GM12878 (cell line): Measurements from ENCODE around the gene B9D2. TPM values are rescaled to one million over a fixed set of nuclear protein-coding genes. Genes with fewer than 3 reads are reported as not detected.
A peak's percentile ranks its signal among the peaks of the same experiment; 100 is the strongest.

Experiments
- ATAC-seq: fragments of 200-7000 bp; cut with Tn5 transposase; 3 replicates; pipeline ENCODE4 v1.9.1; 2020; ENCODE audit warnings: mild to moderate bottlenecking, moderate library complexity
- BruUV-seq: library from RNA; stranded (reverse); fragments of 400-500 nt; replicated peaks from 2 replicates; lab custom pipeline; 2021; lab: Mats Ljungman, UMichigan
- CTCF ChIA-PET: fragments of 300-600 bp; sonication (Branson Sonifier 250); formaldehyde crosslinking; extraction: SDS; loops from one replicate; lab custom pipeline; 2021; ENCODE audit warnings: inconsistent platforms; lab: Yijun Ruan, JAX
- POLR2A ChIA-PET: fragments of 350-600 bp; formaldehyde crosslinking; extraction: SDS; loops from one replicate; lab custom pipeline; 2021; ENCODE audit warnings: inconsistent platforms; lab: Charles Lee
- RAD21 ChIA-PET: fragments of 300-600 bp; sonication (Branson Sonifier 250); formaldehyde crosslinking; loops from one replicate; lab custom pipeline; 2023; ENCODE audit warnings: antibody characterized with exemption; ENCODE audit not compliant: unreplicated experiment; lab: Charles Lee
- SMC1A ChIA-PET: fragments of 300-600 bp; sonication (Branson Sonifier 250); formaldehyde crosslinking; loops from one replicate; lab custom pipeline; 2023; ENCODE audit not compliant: unreplicated experiment, uncharacterized antibody; lab: Charles Lee
- DNase-seq: peaks from one replicate; pipeline ENCODE4 v3.0.0-alpha.2; 2011; ENCODE audit warnings: low read depth, low spot score
- FAIRE-seq: peaks from 3 replicates; lab custom pipeline; 2011; peaks lifted over from hg19 to GRCh38; lab: Jason Lieb, UNC
- H2AFZ ChIP-seq: 2 replicates; pipeline ENCODE4 v1.6.0; 2011; ENCODE audit warnings: low read depth, low read length, control low read depth; ENCODE audit not compliant: control insufficient read depth
- H3K27ac ChIP-seq: 2 replicates; pipeline ENCODE4 v1.5.1; 2011; ENCODE audit warnings: control low read depth; ENCODE audit not compliant: control insufficient read depth, insufficient read depth
- H3K27me3 ChIP-seq, 2 experiments: replicated peaks in 1 of 2; 2 replicates each; pipeline versions ENCODE4 v1.6.0 to v1.6.1; 2011; ENCODE audit warnings: low read length in 1 of 2; ENCODE audit not compliant: control insufficient read depth in 2 of 2, insufficient read depth in 2 of 2
- H3K36me3 ChIP-seq, 2 experiments: 2 replicates each; pipeline ENCODE4 v1.5.1; 2011; ENCODE audit warnings: low read length in 1 of 2; ENCODE audit not compliant: control insufficient read depth in 2 of 2, insufficient read depth in 2 of 2
- H3K4me1 ChIP-seq: 2 replicates; pipeline ENCODE4 v1.6.1; 2011; ENCODE audit warnings: mild to moderate bottlenecking, low read length, moderate library complexity, mixed read lengths; ENCODE audit not compliant: control insufficient read depth, insufficient read depth
- H3K4me2 ChIP-seq: 2 replicates; pipeline ENCODE4 v1.6.0; 2011; ENCODE audit warnings: control low read depth; ENCODE audit not compliant: control insufficient read depth, insufficient read depth
- H3K4me3 ChIP-seq: fragments of 200-600 bp; sonication (generic); 2 replicates; pipeline ENCODE4 v1.5.1; 2016
- H3K79me2 ChIP-seq: 2 replicates; pipeline ENCODE4 v1.6.0; 2011; ENCODE audit warnings: low read length; ENCODE audit not compliant: control insufficient read depth, insufficient read depth
- H3K9ac ChIP-seq: 2 replicates; pipeline ENCODE4 v1.8.0; 2011; ENCODE audit warnings: low read length, control low read depth, mixed read lengths; ENCODE audit not compliant: control insufficient read depth, insufficient read depth
- H3K9me3 ChIP-seq: replicated peaks from 3 replicates; pipeline ENCODE4 v1.5.1; 2011; ENCODE audit warnings: mild to moderate bottlenecking, low read length; ENCODE audit not compliant: control insufficient read depth, insufficient read depth
- H4K20me1 ChIP-seq: 2 replicates; pipeline ENCODE4 v1.6.0; 2011; ENCODE audit not compliant: control insufficient read depth, insufficient read depth
- IKZF2 ChIP-seq, 2 experiments: fragments of 450-650 bp; IDR thresholded peaks; 2 replicates each; pipeline ENCODE4 v1.6.1; 2017; ENCODE audit warnings: mild to moderate bottlenecking in 2 of 2, moderate library complexity in 2 of 2
- SPI1 ChIP-seq: IDR thresholded peaks from 2 replicates; pipeline ENCODE4 v1.6.1; 2011; ENCODE audit warnings: low read depth, mild to moderate bottlenecking, low read length, moderate library complexity, borderline replicate concordance; ENCODE audit not compliant: insufficient read depth
- WGBS: methylation state at CpG from one replicate; pipeline ENCODE4 v1.1.6; 2016; ENCODE audit warnings: low lambda C conversion rate; ENCODE audit not compliant: insufficient replicate concordance, insufficient coverage; ENCODE audit errors: missing lambda C conversion rate; 5-methylcytosine and 5-hydroxymethylcytosine counted together
- in situ Hi-C: fragments of 300-500 bp; cut with MboI; formaldehyde crosslinking; loops from 9 replicates; pipeline ENCODE4 v1.14.3; 2018; ENCODE audit warnings: mixed read lengths
- intact Hi-C: fragments of 100-400 bp; cut with micrococcal nuclease; formaldehyde crosslinking; loops from one replicate; pipeline ENCODE4 v1.14.2; 2022; ENCODE audit not compliant: unreplicated experiment
- polyA plus RNA-seq, 11 experiments: library from polyadenylated mRNA; depleted of rRNA in 4 of 11; unstranded in 6 of 11; stranded (reverse) in 5 of 11; fragments of >200 nt; fragmentation: Nextera tagmentation in 4 of 11; fragmentation: Illumina TruSeq in 1 of 11; extraction: Ambion mirVana in 4 of 11; extraction: Trizol in 1 of 11; gene quantifications; 1 replicate in 1 of 11; 2 replicates in 10 of 11; pipeline versions ENCODE4 v1.2.1 to v1.2.3, GENCODE V29; 2011 to 2016; ENCODE audit warnings: inconsistent platforms in 2 of 11, missing spikeins in 2 of 11, low read depth in 1 of 11
- total RNA-seq, 4 experiments: library from RNA; depleted of rRNA in 3 of 4; stranded (reverse); fragments of >200 nt in 3 of 4; fragmentation: Illumina TruSeq in 1 of 4; extraction: Trizol in 1 of 4; gene quantifications; 2 replicates each; pipeline versions ENCODE4 v1.2.1 to v1.2.3, GENCODE V29; 2013 to 2021

Gene B9D2
- total and polyA plus RNA-seq, 10 of the 15 experiments (the other 5 are each of a cell fraction or from before 2014, with no cell fraction given) = 2.4 to 12.4 (median 5.0) TPM

- Histone ChIP-seq H2AFZ (no peak overlapping the region), H4K20me1 (no peaks in the 10 kb centered on the region), H3K79me2 (no peaks in the 10 kb centered on the region; the same call in 1 of the 2 replicates), H3K4me1 (peaks cover 21% of the 10 kb centered on the region), H3K4me3 (no peak overlapping the region), H3K4me2 (no peak overlapping the region), H3K27ac (no peak overlapping the region), H3K27me3 (no peaks in the 10 kb centered on the region), H3K9ac (no peak overlapping the region), H3K36me3 (no peaks in the 10 kb centered on the region; a peak in 2 of 4 replicates), H3K9me3 (no peaks in the 10 kb centered on the region)
- FAIRE-seq (no peak), DNase-seq (no peak), ATAC-seq (no peak)
- BruUV-seq = TSS peak; percentile 34
- intact Hi-C loops = no loop called here
- in situ Hi-C loops = no loop called here
- 92% methylated on average over 12 of the region's 12 CpGs for WGBS
- TF ChIP-seq IKZF2 (IDR thresholded peaks at IDR 0.05) = no peak
- ChIA-PET POLR2A (no interaction called here), SMC1A (no interaction called here), CTCF (no interaction called here), RAD21 (no interaction called here)
Observed at GRCh38 chr19:41373993-41374392, 10.0 kb upstream of the B9D2 start.

- Histone ChIP-seq H3K9me3 (no peaks in the 10 kb centered on the region), H3K27me3 (no peaks in the 10 kb centered on the region), H3K9ac (no peak overlapping the region), H3K4me3 (no peak overlapping the region), H3K4me2 (no peak overlapping the region), H3K27ac (no peak overlapping the region), H3K79me2 (peaks cover 5% of the 10 kb centered on the region; the same call in 1 of the 2 replicates), H2AFZ (no peak overlapping the region), H3K4me1 (peaks cover 15% of the 10 kb centered on the region), H4K20me1 (no peaks in the 10 kb centered on the region), H3K36me3 (no peaks in the 10 kb centered on the region)
- CTCF ChIA-PET = no interaction called here
- TF ChIP-seq SPI1 = no peak
- FAIRE-seq = no peak
- SMC1A ChIA-PET = interaction anchor here (0.6 to 1.2 kb wide), 2 partner anchors 20 to 25 kb away, joined by 3 read pairs; no protein-coding TSS in a partner anchor
- DNase-seq = no peak
- RAD21 ChIA-PET = interaction anchor here (1.0 kb wide), 1 partner anchor 9 kb away, joined by 3 read pairs; the partner anchor contains the start of gene B9D2
- in situ Hi-C loops = no loop called here
- WGBS = 96% methylated on average over 2 of the region's 2 CpGs
- POLR2A ChIA-PET = interaction anchor here (0.7 to 1.3 kb wide), 2 partner anchors 9 to 21 kb away, joined by 3 to 6 read pairs; partner anchors contain the start of gene B9D2
- no peak for ATAC-seq
- intact Hi-C loops = no loop called here
- no TSS peak for BruUV-seq
Observed at GRCh38 chr19:41372501-41372900, 8.6 kb upstream of the B9D2 start.
